ENCODE results near the gene SND1.

DNA sequence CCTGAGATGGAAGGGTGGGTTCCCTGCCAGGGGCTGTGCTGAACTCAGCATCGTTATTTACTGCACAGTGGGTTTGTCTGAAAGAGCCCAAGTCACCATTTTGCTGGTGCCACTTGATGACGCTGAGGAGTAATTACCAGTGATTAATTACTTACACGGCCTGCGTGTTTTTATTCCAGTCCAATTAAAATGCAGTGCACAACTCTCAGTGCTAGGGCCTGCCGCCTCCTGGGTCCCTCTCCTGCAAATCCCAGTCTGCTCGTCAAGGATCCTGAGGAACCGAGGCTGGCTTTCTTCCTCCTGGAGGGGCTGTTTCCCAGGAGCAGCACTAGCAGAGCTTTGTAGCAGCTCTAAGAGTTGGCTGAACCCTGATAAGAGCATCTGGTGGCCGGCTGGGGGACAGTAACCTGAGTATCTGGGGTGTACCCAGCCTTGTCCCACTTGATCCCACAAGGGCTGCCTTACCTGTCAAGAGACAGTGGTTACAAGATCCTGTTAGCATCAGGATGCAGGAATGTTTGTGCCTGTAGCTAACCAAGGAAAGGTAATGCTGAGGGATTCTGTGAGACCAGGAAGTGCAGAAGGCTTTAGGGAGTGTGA lies 424.3 kb downstream of the SND1 start:
- TF ChIP-seq, protein P1, sequence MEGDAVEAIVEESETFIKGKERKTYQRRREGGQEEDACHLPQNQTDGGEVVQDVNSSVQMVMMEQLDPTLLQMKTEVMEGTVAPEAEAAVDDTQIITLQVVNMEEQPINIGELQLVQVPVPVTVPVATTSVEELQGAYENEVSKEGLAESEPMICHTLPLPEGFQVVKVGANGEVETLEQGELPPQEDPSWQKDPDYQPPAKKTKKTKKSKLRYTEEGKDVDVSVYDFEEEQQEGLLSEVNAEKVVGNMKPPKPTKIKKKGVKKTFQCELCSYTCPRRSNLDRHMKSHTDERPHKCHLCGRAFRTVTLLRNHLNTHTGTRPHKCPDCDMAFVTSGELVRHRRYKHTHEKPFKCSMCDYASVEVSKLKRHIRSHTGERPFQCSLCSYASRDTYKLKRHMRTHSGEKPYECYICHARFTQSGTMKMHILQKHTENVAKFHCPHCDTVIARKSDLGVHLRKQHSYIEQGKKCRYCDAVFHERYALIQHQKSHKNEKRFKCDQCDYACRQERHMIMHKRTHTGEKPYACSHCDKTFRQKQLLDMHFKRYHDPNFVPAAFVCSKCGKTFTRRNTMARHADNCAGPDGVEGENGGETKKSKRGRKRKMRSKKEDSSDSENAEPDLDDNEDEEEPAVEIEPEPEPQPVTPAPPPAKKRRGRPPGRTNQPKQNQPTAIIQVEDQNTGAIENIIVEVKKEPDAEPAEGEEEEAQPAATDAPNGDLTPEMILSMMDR (IDR thresholded peaks at IDR 0.05), result no peak
- no peak for TF ChIP-seq POLR2A (IDR thresholded peaks at IDR 0.05)
